ENCODE measurements around the gene DAP3.
A peak's percentile ranks its signal among the peaks of the same experiment; 100 is the strongest.
"Not testable (repeated sequence)": the region's sequence is repeated elsewhere in the genome, so short reads cannot be mapped to it uniquely, and the experiment has no call there.

DAP3 gene

GRCh38 chr1:155650231-155650757, 38.6 kb upstream of the DAP3 start:
- ATAC-seq = no peak
- no peak for TF ChIP-seq ZNF565 (CRISPR knock-in tag; conservative IDR thresholded peaks at IDR 0.05; ENCODE audit: low read depth)

GRCh38 chr1:155651861-155652661, 36.8 kb upstream of the DAP3 start:
- TF ChIP-seq CREB5 (CRISPR knock-in tag; IDR thresholded peaks at IDR 0.05; ENCODE audit: low read depth) (no peak), ARNTL (CRISPR knock-in tag; IDR thresholded peaks at IDR 0.05; ENCODE audit: borderline replicate concordance, low read depth) (no peak)

GRCh38 chr1:155652951-155653350, 35.9 kb upstream of the DAP3 start:
- ATAC-seq = no peak
- TF ChIP-seq ZNF8 (CRISPR knock-in tag; IDR thresholded peaks at IDR 0.05) = no peak
- TF ChIP-seq PPARA (CRISPR knock-in tag; IDR thresholded peaks at IDR 0.05; ENCODE audit: borderline replicate concordance) = no peak
- TF ChIP-seq RARB (CRISPR knock-in tag; IDR thresholded peaks at IDR 0.05) = no peak
- TF ChIP-seq PATZ1 (CRISPR knock-in tag; IDR thresholded peaks at IDR 0.05; ENCODE audit: borderline replicate concordance) = no peak
- TF ChIP-seq CSDC2 (CRISPR knock-in tag; IDR thresholded peaks at IDR 0.05) = no peak
- no peak for TF ChIP-seq TCF4 (CRISPR knock-in tag; IDR thresholded peaks at IDR 0.05; ENCODE audit: borderline replicate concordance)
- TF ChIP-seq OSR1 (CRISPR knock-in tag; IDR thresholded peaks at IDR 0.05) = no peak
- no peak for TF ChIP-seq CREB5 (CRISPR knock-in tag; IDR thresholded peaks at IDR 0.05; ENCODE audit: low read depth)
- TF ChIP-seq ISL1 (CRISPR knock-in tag; IDR thresholded peaks at IDR 0.05) = no peak
- no peak for TF ChIP-seq SNAI2 (CRISPR knock-in tag; IDR thresholded peaks at IDR 0.05)
- TF ChIP-seq TOX (CRISPR knock-in tag; IDR thresholded peaks at IDR 0.05; ENCODE audit: borderline replicate concordance) = no peak
- TF ChIP-seq CSRNP3 (CRISPR knock-in tag; IDR thresholded peaks at IDR 0.05) = no peak
- TF ChIP-seq ZFP30 (CRISPR knock-in tag; IDR thresholded peaks at IDR 0.05) = no peak
- no peak for TF ChIP-seq ARNTL (CRISPR knock-in tag; IDR thresholded peaks at IDR 0.05; ENCODE audit: borderline replicate concordance, low read depth)
- no peak for TF ChIP-seq TSHZ2 (CRISPR knock-in tag; IDR thresholded peaks at IDR 0.05)
- no peak for TF ChIP-seq ZFP3 (CRISPR knock-in tag; IDR thresholded peaks at IDR 0.05)
- no peak for TF ChIP-seq ESRRG (CRISPR knock-in tag; IDR thresholded peaks at IDR 0.05)
- TF ChIP-seq ZC3H10 (CRISPR knock-in tag; IDR thresholded peaks at IDR 0.05) = no peak

More at GRCh38 chr1:155651861-155652661, 36.8 kb upstream of the DAP3 start:
- peak; percentile 7 for ATAC-seq

- no peak for TF ChIP-seq POU6F1 (CRISPR knock-in tag; IDR thresholded peaks at IDR 0.05; ENCODE audit: borderline replicate concordance, low read depth)
- ATAC-seq = no peak
Observed at GRCh38 chr1:155657463-155657862, 31.4 kb upstream of the DAP3 start.

GRCh38 chr1:155661239-155661638, 27.7 kb upstream of the DAP3 start:
- ATAC-seq = not testable (repeated sequence)

Measured in SK-N-SH treated with all-trans-retinoic acid at 6 μM for 48 hours (cell line).